H9 (cell line): ENCODE measurements around the gene TARBP2. TPM values are rescaled to one million over a fixed set of nuclear protein-coding genes. Genes with fewer than 3 reads are reported as not detected.

Experiments used
- DNase-seq: peaks from one replicate; pipeline ENCODE4 v3.0.0-alpha.2; 2017
- H2AFZ ChIP-seq: one replicate; pipeline ENCODE4 v1.6.1; 2013; ENCODE audit warnings: mild to moderate bottlenecking, low read length, control low read depth, moderate library complexity
- H2AK5ac ChIP-seq: 2 replicates; pipeline ENCODE4 v1.6.1; 2013; ENCODE audit warnings: low read length, control low read depth, mixed read lengths; ENCODE audit not compliant: insufficient read length
- H2BK120ac ChIP-seq: one replicate; pipeline ENCODE4 v1.6.1; 2013; ENCODE audit warnings: low read depth, mild to moderate bottlenecking, low read length, control low read depth, inconsistent platforms; ENCODE audit not compliant: poor library complexity, severe bottlenecking
- H2BK12ac ChIP-seq: 2 replicates; pipeline ENCODE4 v1.6.1; 2013; ENCODE audit warnings: low read length, control low read depth, mixed read lengths, low read depth; ENCODE audit not compliant: insufficient read length
- H2BK15ac ChIP-seq: 2 replicates; pipeline ENCODE4 v1.6.1; 2013; ENCODE audit warnings: low read depth, low read length, control low read depth
- H2BK20ac ChIP-seq: one replicate; pipeline ENCODE4 v1.6.1; 2013; ENCODE audit warnings: low read depth, mild to moderate bottlenecking, low read length, control low read depth, inconsistent platforms; ENCODE audit not compliant: poor library complexity, severe bottlenecking
- H2BK5ac ChIP-seq: 2 replicates; pipeline ENCODE4 v1.6.1; 2013; ENCODE audit warnings: low read length, control low read depth, mixed read lengths; ENCODE audit not compliant: insufficient read length
- H3K14ac ChIP-seq: 2 replicates; pipeline ENCODE4 v1.6.1; 2013; ENCODE audit warnings: low read length, control low read depth; ENCODE audit not compliant: insufficient read depth
- H3K18ac ChIP-seq: 2 replicates; pipeline ENCODE4 v1.6.1; 2013; ENCODE audit warnings: low read depth, mild to moderate bottlenecking, mixed read lengths, low read length, control low read depth; ENCODE audit not compliant: insufficient read length
- H3K23ac ChIP-seq: 2 replicates; pipeline ENCODE4 v1.6.1; 2013; ENCODE audit warnings: low read length, control low read depth, mixed read lengths, low read depth; ENCODE audit not compliant: insufficient read length
- H3K23me2 ChIP-seq: 2 replicates; pipeline ENCODE4 v1.6.1; 2013; ENCODE audit warnings: low read depth, mild to moderate bottlenecking, mixed read lengths, low read length, control low read depth; ENCODE audit not compliant: insufficient read length, poor library complexity, severe bottlenecking
- H3K27ac ChIP-seq: 2 replicates; pipeline ENCODE4 v1.5.1; 2013; ENCODE audit warnings: low read length, control low read depth, mixed read lengths, low read depth; ENCODE audit not compliant: insufficient read length
- H3K27me3 ChIP-seq: 2 replicates; pipeline ENCODE4 v1.6.1; 2013; ENCODE audit warnings: low read length, control low read depth, inconsistent platforms; ENCODE audit not compliant: insufficient read depth
- H3K4ac ChIP-seq: 2 replicates; pipeline ENCODE4 v1.6.1; 2013; ENCODE audit warnings: low read depth, mild to moderate bottlenecking, control low read depth, inconsistent platforms, low read length, moderate library complexity
- H3K4me1 ChIP-seq: 2 replicates; pipeline ENCODE4 v1.6.1; 2013; ENCODE audit warnings: low read length, control low read depth, inconsistent platforms; ENCODE audit not compliant: insufficient read depth
- H3K4me2 ChIP-seq: 2 replicates; pipeline ENCODE4 v1.6.1; 2013; ENCODE audit warnings: low read length, control low read depth, mixed read lengths; ENCODE audit not compliant: insufficient read length, insufficient read depth
- H3K56ac ChIP-seq: 2 replicates; pipeline ENCODE4 v1.6.1; 2013; ENCODE audit warnings: low read depth, mild to moderate bottlenecking, mixed read lengths, low read length, control low read depth; ENCODE audit not compliant: insufficient read length
- H3K79me1 ChIP-seq: 2 replicates; pipeline ENCODE4 v1.6.1; 2013; ENCODE audit warnings: low read depth, mild to moderate bottlenecking, moderate library complexity, low read length, control low read depth, inconsistent platforms; ENCODE audit not compliant: insufficient read depth, poor library complexity, severe bottlenecking
- H3K79me2 ChIP-seq: 2 replicates; pipeline ENCODE4 v1.6.1; 2013; ENCODE audit warnings: low read length, control low read depth, inconsistent platforms; ENCODE audit not compliant: insufficient read depth
- H3K9ac ChIP-seq: 2 replicates; pipeline ENCODE4 v1.6.1; 2013; ENCODE audit warnings: low read length, control low read depth, mixed read lengths; ENCODE audit not compliant: insufficient read length; ENCODE audit errors: extremely low read depth
- H3K9me3 ChIP-seq: one replicate; pipeline ENCODE4 v1.6.1; 2013; ENCODE audit warnings: low read depth, low read length, inconsistent platforms; ENCODE audit not compliant: control insufficient read depth
- H3T11ph ChIP-seq: one replicate; pipeline ENCODE4 v1.6.1; 2013; ENCODE audit warnings: mild to moderate bottlenecking, low read length, control low read depth, inconsistent platforms
- H4K20me1 ChIP-seq: one replicate; pipeline ENCODE4 v1.6.1; 2013; ENCODE audit not compliant: control insufficient read depth, insufficient read length, insufficient read depth
- H4K5ac ChIP-seq: 2 replicates; pipeline ENCODE4 v1.6.1; 2013; ENCODE audit warnings: low read depth, mild to moderate bottlenecking, mixed read lengths, low read length, control low read depth; ENCODE audit not compliant: insufficient read length
- H4K8ac ChIP-seq: replicated peaks from 2 replicates; pipeline ENCODE4 v1.6.1; 2013; ENCODE audit warnings: low read length, control low read depth, mixed read lengths, low read depth; ENCODE audit not compliant: insufficient read length
- H4K91ac ChIP-seq: 2 replicates; pipeline ENCODE4 v1.6.1; 2013; ENCODE audit warnings: low read depth, mild to moderate bottlenecking, moderate library complexity, mixed read lengths, low read length, control low read depth; ENCODE audit not compliant: insufficient read length
- H3K27ac Mint-ChIP-seq, 3 experiments: 2 replicates in 2 of 3; 3 replicates in 1 of 3; pipeline ENCODE4 v1.8.0; 2020 to 2021; ENCODE audit warnings: mixed read lengths in 3 of 3, mild to moderate bottlenecking in 1 of 3, moderate library complexity in 1 of 3
- H3K27me3 Mint-ChIP-seq: 2 replicates; pipeline ENCODE4 v1.8.0; 2021; ENCODE audit warnings: low read depth, mild to moderate bottlenecking, moderate library complexity, mixed read lengths
- H3K36me3 Mint-ChIP-seq, 3 experiments: 2 replicates in 2 of 3; 3 replicates in 1 of 3; pipeline ENCODE4 v1.8.0; 2020 to 2021; ENCODE audit warnings: low read depth in 3 of 3, mixed read lengths in 3 of 3; ENCODE audit not compliant: insufficient read depth in 1 of 3
- H3K4me1 Mint-ChIP-seq, 2 experiments: 2 replicates each; pipeline ENCODE4 v1.8.0; 2020; ENCODE audit warnings: mixed read lengths in 2 of 2
- H3K4me3 Mint-ChIP-seq, 2 experiments: 2 replicates in 1 of 2; 3 replicates in 1 of 2; pipeline ENCODE4 v1.8.0; 2020 to 2021; ENCODE audit warnings: mild to moderate bottlenecking in 2 of 2, mixed read lengths in 2 of 2, moderate library complexity in 1 of 2
- H3K9me3 Mint-ChIP-seq, 2 experiments: 2 replicates in 1 of 2; 3 replicates in 1 of 2; pipeline ENCODE4 v1.8.0; 2020; ENCODE audit warnings: mild to moderate bottlenecking in 2 of 2, mixed read lengths in 2 of 2, moderate library complexity in 1 of 2
- WGBS: extraction: QIAGEN DNeasy Blood & Tissue Kit; methylation state at CpG from one replicate; pipeline ENCODE4 v1.1.7; 2013; ENCODE audit warnings: missing lambda C conversion rate, low lambda C conversion rate, mixed read lengths; ENCODE audit not compliant: insufficient read length; ENCODE audit errors: extremely low coverage; 5-methylcytosine and 5-hydroxymethylcytosine counted together
- total RNA-seq: library from RNA; stranded (reverse); gene quantifications from 2 replicates; pipeline ENCODE4 v1.2.1, GENCODE V29; 2021
- TF ChIP-seq, protein P1 (sequence below): fragments of 200-600 bp; sonication (generic); conservative IDR thresholded peaks from 3 replicates; pipeline ENCODE4 v1.8.0; 2021; ENCODE audit warnings: antibody characterized with exemption, mild to moderate bottlenecking

TARBP2 gene
- total RNA-seq, 1 experiment from 2014 or later = 79.2 TPM

GRCh38 chr12:53453953-53454640 lies 47.0 kb upstream of the TARBP2 start:
- no peaks in the 10 kb centered on the region for H3K4me1 ChIP-seq
- TF ChIP-seq, protein P1, sequence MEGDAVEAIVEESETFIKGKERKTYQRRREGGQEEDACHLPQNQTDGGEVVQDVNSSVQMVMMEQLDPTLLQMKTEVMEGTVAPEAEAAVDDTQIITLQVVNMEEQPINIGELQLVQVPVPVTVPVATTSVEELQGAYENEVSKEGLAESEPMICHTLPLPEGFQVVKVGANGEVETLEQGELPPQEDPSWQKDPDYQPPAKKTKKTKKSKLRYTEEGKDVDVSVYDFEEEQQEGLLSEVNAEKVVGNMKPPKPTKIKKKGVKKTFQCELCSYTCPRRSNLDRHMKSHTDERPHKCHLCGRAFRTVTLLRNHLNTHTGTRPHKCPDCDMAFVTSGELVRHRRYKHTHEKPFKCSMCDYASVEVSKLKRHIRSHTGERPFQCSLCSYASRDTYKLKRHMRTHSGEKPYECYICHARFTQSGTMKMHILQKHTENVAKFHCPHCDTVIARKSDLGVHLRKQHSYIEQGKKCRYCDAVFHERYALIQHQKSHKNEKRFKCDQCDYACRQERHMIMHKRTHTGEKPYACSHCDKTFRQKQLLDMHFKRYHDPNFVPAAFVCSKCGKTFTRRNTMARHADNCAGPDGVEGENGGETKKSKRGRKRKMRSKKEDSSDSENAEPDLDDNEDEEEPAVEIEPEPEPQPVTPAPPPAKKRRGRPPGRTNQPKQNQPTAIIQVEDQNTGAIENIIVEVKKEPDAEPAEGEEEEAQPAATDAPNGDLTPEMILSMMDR = no peak
- no peak overlapping the region for H2BK120ac ChIP-seq
- Mint-ChIP-seq H3K4me1 (peaks cover 20 to 38% of the 10 kb centered on the region in 2 experiments), H3K27me3 (no peaks in the 10 kb centered on the region), H3K27ac (peak overlapping the region in 2 of 3 experiments; percentile 49 to 87; a peak in 4 of 7 replicates), H3K36me3 (peaks cover 46 to 63% (median 60%) of the 10 kb centered on the region in 3 experiments), H3K4me3 (peak overlapping the region; percentile 97), H3K9me3 (no peaks in the 10 kb centered on the region; a peak in 1 of 5 replicates)
- no peak overlapping the region for H3K14ac ChIP-seq
- H3K23me2 ChIP-seq = no peaks in the 10 kb centered on the region
- H3K56ac ChIP-seq = no peak overlapping the region
- no peak overlapping the region for H4K5ac ChIP-seq
- H4K91ac ChIP-seq = no peak overlapping the region
- H2BK5ac ChIP-seq = no peak overlapping the region
- H2AFZ ChIP-seq = no peak overlapping the region
- H3K79me1 ChIP-seq = peaks cover 3% of the 10 kb centered on the region
- H3K9me3 ChIP-seq = no peaks in the 10 kb centered on the region
- no peak for DNase-seq
- no peaks in the 10 kb centered on the region for H3K27me3 ChIP-seq
- H2BK15ac ChIP-seq = no peak overlapping the region
- no peak overlapping the region for H4K8ac ChIP-seq
- no peak overlapping the region for H2AK5ac ChIP-seq
- no peak overlapping the region for H2BK20ac ChIP-seq
- H3K18ac ChIP-seq = no peak overlapping the region
- H3K9ac ChIP-seq = no peak overlapping the region
- H3K27ac ChIP-seq = no peak overlapping the region
- no peak overlapping the region for H3T11ph ChIP-seq
- peak overlapping the region; percentile 7 for H3K4me2 ChIP-seq
- no peak overlapping the region for H2BK12ac ChIP-seq
- H3K23ac ChIP-seq = no peak overlapping the region
- no peaks in the 10 kb centered on the region for H4K20me1 ChIP-seq
- H3K4ac ChIP-seq = no peak overlapping the region
- no CpG with 5 or more reads among the region's 6 CpGs for WGBS
- peaks cover 23% of the 10 kb centered on the region for H3K79me2 ChIP-seq
